SK-N-SH (cell line): ENCODE data around the gene C16orf92. TPM values are rescaled to one million over a fixed set of nuclear protein-coding genes. Genes with fewer than 3 reads are reported as not detected.
"Not testable (repeated sequence)": the region's sequence is repeated elsewhere in the genome, so short reads cannot be mapped to it uniquely, and the experiment has no call there.

Experiments used
- CTCF ChIA-PET: fragments of 300-600, 350-600 bp; formaldehyde crosslinking; extraction: SDS; loops from one replicate; lab custom pipeline; 2021; lab: Yijun Ruan, JAX
- POLR2A ChIA-PET: fragments of 350-600 bp; sonication (Branson Sonifier 250); formaldehyde crosslinking; extraction: SDS; loops from one replicate; lab custom pipeline; 2020; ENCODE audit warnings: antibody characterized with exemption, inconsistent platforms; lab: Yijun Ruan, JAX
- DNase-seq: peaks from one replicate; pipeline ENCODE4 v3.0.0; 2012
- H2AFZ ChIP-seq: fragments of 200-600 bp; sonication (generic); 2 replicates; pipeline ENCODE4 v1.8.1; 2016; ENCODE audit warnings: antibody characterized with exemption, mild to moderate bottlenecking, low read depth
- H3F3A ChIP-seq: fragments of 200-600 bp; sonication (generic); replicated peaks from 2 replicates; pipeline ENCODE3; 2016; ENCODE audit warnings: antibody characterized with exemption, mild to moderate bottlenecking; ENCODE audit not compliant: insufficient read depth
- H3K27ac ChIP-seq, 2 experiments: fragments of 200-500 bp in 1 of 2; fragments of 200-600 bp in 1 of 2; sonication (Bioruptor generic) in 1 of 2; sonication (generic), shearing (Covaris generic) in 1 of 2; 2 replicates each; pipeline versions ENCODE4 v1.5.1 to v1.6.1; 2014 to 2016; ENCODE audit warnings: low read depth in 2 of 2, inconsistent platforms in 1 of 2, low read length in 1 of 2, mild to moderate bottlenecking in 1 of 2, mixed read lengths in 1 of 2
- H3K27me3 ChIP-seq: fragments of 200-600 bp; sonication (generic), shearing (Covaris generic); 2 replicates; pipeline ENCODE4 v1.6.1; 2016; ENCODE audit warnings: mixed run types; ENCODE audit not compliant: insufficient read depth
- H3K36me3 ChIP-seq, 2 experiments: fragments of 200-500 bp in 1 of 2; fragments of 200-600 bp in 1 of 2; sonication (Bioruptor generic) in 1 of 2; sonication (generic) in 1 of 2; replicated peaks in 1 of 2; 2 replicates each; pipeline versions ENCODE3 to v1.5.1; 2014 to 2016; ENCODE audit warnings: low read length in 1 of 2, mild to moderate bottlenecking in 1 of 2; ENCODE audit not compliant: insufficient read depth in 2 of 2, control insufficient read depth in 1 of 2
- H3K4me1 ChIP-seq, 2 experiments: fragments of 200-500 bp in 1 of 2; fragments of 200-600 bp in 1 of 2; sonication (Bioruptor generic) in 1 of 2; sonication (generic), shearing (Covaris generic) in 1 of 2; 2 replicates each; pipeline versions ENCODE4 v1.5.1 to v1.6.1; 2014 to 2016; ENCODE audit warnings: low read depth in 1 of 2, low read length in 1 of 2, mixed run types in 1 of 2; ENCODE audit not compliant: insufficient read depth in 2 of 2, control insufficient read depth in 1 of 2
- H3K4me2 ChIP-seq: fragments of 200-600 bp; sonication (generic), shearing (Covaris generic); 2 replicates; pipeline ENCODE4 v1.6.1; 2017; ENCODE audit warnings: mixed run types
- H3K4me3 ChIP-seq, 2 experiments: fragments of 200-500 bp in 1 of 2; fragments of 200-600 bp in 1 of 2; sonication (Bioruptor generic) in 1 of 2; sonication (generic), shearing (Covaris generic) in 1 of 2; 2 replicates each; pipeline versions ENCODE4 v1.5.1 to v1.8.1; 2014 to 2016; ENCODE audit warnings: low read depth in 2 of 2, inconsistent platforms in 1 of 2, low read length in 1 of 2, mild to moderate bottlenecking in 1 of 2, mixed read lengths in 1 of 2, moderate library complexity in 1 of 2
- H3K79me2 ChIP-seq: fragments of 200-600 bp; sonication (generic); 2 replicates; pipeline ENCODE4 v1.8.1; 2017; ENCODE audit warnings: mild to moderate bottlenecking; ENCODE audit not compliant: insufficient read depth
- H3K9ac ChIP-seq: fragments of 200-600 bp; sonication (generic); 2 replicates; pipeline ENCODE4 v1.6.1; 2017; ENCODE audit warnings: mixed run types
- H3K9me2 ChIP-seq: fragments of 200-600 bp; sonication (generic); 2 replicates; pipeline ENCODE4 v1.6.1; 2017; ENCODE audit warnings: mixed run types
- H3K9me3 ChIP-seq: fragments of 200-600 bp; sonication (generic); 2 replicates; pipeline ENCODE4 v1.6.1; 2017; ENCODE audit warnings: mixed run types, mild to moderate bottlenecking, moderate library complexity
- H4K20me1 ChIP-seq: fragments of 200-600 bp; sonication (generic); 2 replicates; pipeline ENCODE4 v1.6.1; 2017; ENCODE audit warnings: mild to moderate bottlenecking, mixed run types; ENCODE audit not compliant: insufficient read depth
- CHD2 ChIP-seq: fragments of 150-350 bp; IDR thresholded peaks from 2 replicates; pipeline ENCODE4 v1.6.1; 2018; ENCODE audit warnings: low read length; ENCODE audit not compliant: partially characterized antibody
- CTCF ChIP-seq: fragments of 200-600 bp; sonication (generic); IDR thresholded peaks from 2 replicates; pipeline ENCODE4 v1.6.1; 2017; ENCODE audit warnings: antibody characterized with exemption, mild to moderate bottlenecking, moderate library complexity
- EZH2phosphoT487 ChIP-seq: fragments of 200-600 bp; sonication (generic); IDR thresholded peaks from 2 replicates; pipeline ENCODE4 v1.6.1; 2017; ENCODE audit warnings: low read depth, mixed run types, mild to moderate bottlenecking, antibody characterized with exemption, moderate library complexity, borderline replicate concordance
- FOXM1 ChIP-seq: IDR thresholded peaks from 2 replicates; pipeline ENCODE4 v1.4.0; 2012; ENCODE audit warnings: low read depth, mild to moderate bottlenecking
- JUND ChIP-seq: IDR thresholded peaks from 2 replicates; pipeline ENCODE4 v1.4.0; 2012
- MEF2A ChIP-seq: IDR thresholded peaks from 2 replicates; pipeline ENCODE4 v1.4.0; 2012; ENCODE audit warnings: low read depth, borderline replicate concordance
- NRF1 ChIP-seq: IDR thresholded peaks from 2 replicates; pipeline ENCODE4 v1.6.1; 2012; ENCODE audit warnings: low read depth, mild to moderate bottlenecking, low read length
- PBX3 ChIP-seq: IDR thresholded peaks from 2 replicates; pipeline ENCODE4; 2012
- RAD21 ChIP-seq: IDR thresholded peaks from 2 replicates; pipeline ENCODE4 v1.6.1; 2012; ENCODE audit warnings: mild to moderate bottlenecking, low read length
- SMC3 ChIP-seq: IDR thresholded peaks from 2 replicates; pipeline ENCODE4 v1.6.1; 2012; ENCODE audit warnings: low read depth, low read length, improper control_type of control experiment
- TAF1 ChIP-seq: IDR thresholded peaks from 2 replicates; pipeline ENCODE4 v1.6.1; 2012; ENCODE audit warnings: low read depth, mild to moderate bottlenecking, low read length, moderate library complexity, borderline replicate concordance
- TCF12 ChIP-seq: IDR thresholded peaks from 2 replicates; pipeline ENCODE4 v1.4.0; 2012
- USF2 ChIP-seq: fragments of 150-350 bp; IDR thresholded peaks from 2 replicates; pipeline ENCODE4 v1.6.1; 2017; ENCODE audit warnings: antibody characterized with exemption, low read length, low read depth, borderline replicate concordance
- WGBS: methylation state at CpG from one replicate; pipeline ENCODE4 v1.1.6; 2017; ENCODE audit warnings: low lambda C conversion rate; 5-methylcytosine and 5-hydroxymethylcytosine counted together
- polyA plus RNA-seq, 3 experiments: library from polyadenylated mRNA; depleted of rRNA; stranded (reverse); fragments of >200 nt; gene quantifications; 2 replicates each; pipeline ENCODE4 v1.2.3, GENCODE V29; 2012
- TF ChIP-seq, protein P1 (sequence below): IDR thresholded peaks from 2 replicates; pipeline ENCODE4 v1.4.0; 2012; ENCODE audit warnings: low read depth
- TF ChIP-seq, protein P2 (sequence below): IDR thresholded peaks from 2 replicates; pipeline ENCODE4 v1.4.0; 2012; ENCODE audit warnings: low read depth, borderline replicate concordance

The C16orf92 gene
- polyA plus RNA-seq, 1 of the 3 experiments (the other 2 are of a cell fraction), result not detected

DNA sequence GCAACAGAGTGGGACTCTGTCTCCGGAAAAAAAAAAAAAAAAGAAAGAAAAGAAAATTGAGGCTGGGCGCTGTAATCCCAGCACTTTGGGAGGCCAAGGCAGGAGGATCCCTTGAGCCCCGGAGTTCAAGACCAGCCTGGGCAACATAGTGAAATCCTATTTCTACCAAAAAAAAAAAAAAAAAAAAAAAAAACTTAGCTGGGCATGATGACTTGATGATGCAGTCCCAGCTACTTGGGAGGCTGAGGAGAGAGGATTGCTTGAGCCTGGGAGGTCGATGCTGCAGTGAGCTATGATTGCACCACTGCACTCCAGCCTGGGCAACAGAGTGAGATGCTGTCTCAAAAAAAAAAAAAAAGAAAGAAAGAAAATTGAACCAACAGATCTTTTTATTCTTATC, 5.1 kb upstream of the C16orf92 start:
- H3K27me3 ChIP-seq, H3K4me2 ChIP-seq, H3K4me1 ChIP-seq, H3K27ac ChIP-seq, H3K9ac ChIP-seq, H3K79me2 ChIP-seq, DNase-seq, H3K36me3 ChIP-seq, H3K9me3 ChIP-seq, H3K9me2 ChIP-seq, H4K20me1 ChIP-seq, POLR2A ChIA-PET, H2AFZ ChIP-seq, H3F3A ChIP-seq, H3K4me3 ChIP-seq: not testable (repeated sequence)
- WGBS, result 74% methylated on average over 4 of the region's 4 CpGs
- CTCF ChIA-PET, result interaction anchor here (0.9 to 1.1 kb wide), 2 partner anchors 12 to 13 kb away, joined by 3 read pairs; partner anchors contain the start of gene TLCD3B

DNA sequence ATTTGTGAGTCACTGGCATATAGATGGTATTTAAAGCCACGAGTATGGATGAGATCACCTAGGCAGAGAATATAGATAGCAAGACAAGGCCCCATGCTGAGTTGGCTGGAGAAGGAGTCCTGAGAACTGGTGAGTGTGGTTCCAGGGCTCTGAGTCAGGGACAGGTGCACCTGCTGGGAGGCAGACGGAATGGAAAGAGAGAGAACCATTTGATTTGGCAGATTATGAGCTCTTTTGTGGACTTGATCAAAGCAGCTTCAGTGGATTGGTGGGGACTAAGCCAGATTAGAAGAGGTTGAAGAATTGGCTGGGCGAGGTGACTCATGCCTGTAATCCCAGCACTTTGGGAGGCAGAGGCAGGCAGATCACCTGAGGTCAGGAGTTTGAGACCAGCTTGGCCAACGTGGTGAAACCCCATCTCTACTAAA, 4.3 kb upstream of the C16orf92 start:
- WGBS, result 64% methylated on average over 4 of the region's 4 CpGs
- POLR2A ChIA-PET, result no interaction called here
- CTCF ChIA-PET, result interaction anchor here (0.9 to 2.0 kb wide), 6 partner anchors 12 to 318 kb away, joined by 3 to 7 read pairs (median 4); partner anchors contain the start of gene TLCD3B
- Histone ChIP-seq H3K9me2 (no peaks in the 10 kb centered on the region), H3K79me2 (no peaks in the 10 kb centered on the region), H3K9me3 (no peaks in the 10 kb centered on the region), H4K20me1 (no peaks in the 10 kb centered on the region), H3K4me2 (no peak overlapping the region), H2AFZ (no peak overlapping the region), H3K4me3 (no peak overlapping the region), H3K4me1 (peaks cover 0 to 2% of the 10 kb centered on the region in 2 experiments; a peak in 1 of 4 replicates), H3K27me3 (no peaks in the 10 kb centered on the region), H3K27ac (no peak overlapping the region), H3K9ac (no peak overlapping the region), H3K36me3 (no peaks in the 10 kb centered on the region), H3F3A (peaks cover 6% of the 10 kb centered on the region)
- no peak for DNase-seq
- TF ChIP-seq EZH2phosphoT487, result no peak
- no peak for TF ChIP-seq USF2
- TF ChIP-seq, protein P1, sequence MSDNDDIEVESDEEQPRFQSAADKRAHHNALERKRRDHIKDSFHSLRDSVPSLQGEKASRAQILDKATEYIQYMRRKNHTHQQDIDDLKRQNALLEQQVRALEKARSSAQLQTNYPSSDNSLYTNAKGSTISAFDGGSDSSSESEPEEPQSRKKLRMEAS, result no peak

- H3K9ac ChIP-seq, result no peak overlapping the region
- DNase-seq, result no peak
- no peak overlapping the region for H2AFZ ChIP-seq
- H3K27ac ChIP-seq, result no peak overlapping the region
- H3F3A ChIP-seq, result peaks cover 6% of the 10 kb centered on the region
- H4K20me1 ChIP-seq, result no peaks in the 10 kb centered on the region
- no peak overlapping the region for H3K4me2 ChIP-seq
- H3K79me2 ChIP-seq, result no peaks in the 10 kb centered on the region
- H3K27me3 ChIP-seq, result no peaks in the 10 kb centered on the region
- no peaks in the 10 kb centered on the region for H3K9me2 ChIP-seq
- ChIA-PET CTCF (interaction anchor here (1.1 to 3.4 kb wide), 3 partner anchors 9 to 175 kb away, joined by 3 to 43 read pairs (median 4); partner anchors contain the start of gene TLCD3B), POLR2A (interaction anchor here (0.8 to 1.2 kb wide), 2 partner anchors 8 to 17 kb away, joined by 3 to 5 read pairs; partner anchors contain the start of gene TLCD3B)
- H3K4me1 ChIP-seq, result peaks cover 0 to 7% of the 10 kb centered on the region in 2 experiments; a peak in 1 of 4 replicates
- no peak overlapping the region for H3K4me3 ChIP-seq
- H3K9me3 ChIP-seq, result no peaks in the 10 kb centered on the region
- WGBS, result 61% methylated on average over 8 of the region's 11 CpGs
- no peaks in the 10 kb centered on the region for H3K36me3 ChIP-seq
- TF ChIP-seq PBX3 (no peak), CHD2 (no peak), TAF1 (no peak), MEF2A (no peak), CTCF (no peak), TCF12 (no peak), JUND (no peak), NRF1 (no peak), USF2 (no peak), RAD21 (no peak), EZH2phosphoT487 (no peak), FOXM1 (no peak), SMC3 (no peak)
- TF ChIP-seq, protein P1, result no peak
- TF ChIP-seq, protein P2, sequence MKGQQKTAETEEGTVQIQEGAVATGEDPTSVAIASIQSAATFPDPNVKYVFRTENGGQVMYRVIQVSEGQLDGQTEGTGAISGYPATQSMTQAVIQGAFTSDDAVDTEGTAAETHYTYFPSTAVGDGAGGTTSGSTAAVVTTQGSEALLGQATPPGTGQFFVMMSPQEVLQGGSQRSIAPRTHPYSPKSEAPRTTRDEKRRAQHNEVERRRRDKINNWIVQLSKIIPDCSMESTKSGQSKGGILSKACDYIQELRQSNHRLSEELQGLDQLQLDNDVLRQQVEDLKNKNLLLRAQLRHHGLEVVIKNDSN, result no peak
Measured at GRCh38 chr16:30023586-30023985, 588 bp downstream of the C16orf92 start.
